ENCODE measurements around the gene GSG1L.

The GSG1L gene

DNA sequence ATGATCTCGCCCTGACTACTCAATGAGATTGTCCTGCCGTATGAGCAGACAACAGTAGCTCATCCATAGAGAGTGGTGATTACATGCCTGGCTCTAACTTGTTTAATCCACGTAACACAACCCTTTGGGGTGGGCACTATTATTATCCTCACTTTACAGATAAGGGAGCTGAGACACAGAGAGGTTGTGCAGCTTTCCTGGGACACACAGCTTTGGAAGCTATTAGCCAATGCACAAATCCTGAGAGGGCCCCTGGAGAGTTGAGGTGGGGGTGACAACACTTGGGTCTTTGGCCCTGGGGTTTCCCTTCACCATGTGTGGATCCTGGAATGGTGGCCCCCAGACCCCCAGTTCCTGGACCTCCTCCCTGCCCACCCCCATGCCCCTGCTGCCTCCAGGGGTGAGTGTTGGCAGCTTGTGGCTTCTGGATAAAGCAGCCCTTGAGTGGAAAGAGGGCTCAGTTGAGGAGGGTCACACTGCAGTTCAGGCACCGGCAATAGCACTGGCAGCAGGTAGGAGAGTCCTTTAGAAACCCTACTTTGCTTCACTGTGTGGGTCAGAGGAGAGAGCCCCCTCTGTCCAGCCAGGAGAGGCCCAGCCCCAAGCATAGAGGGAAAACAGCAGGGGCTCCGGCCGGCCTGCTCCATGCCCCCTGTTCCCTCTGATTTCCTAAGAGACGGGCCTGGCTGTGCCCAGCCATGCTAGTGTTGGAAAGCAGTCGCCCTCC, 282.9 kb downstream of the GSG1L start:
- no peak overlapping the region for H3K4me2 ChIP-seq (ENCODE audit: low read length)
- no peaks in the 10 kb centered on the region for H3K27me3 ChIP-seq (ENCODE audit: control insufficient read depth, insufficient read depth, low read length)
- H3K4me1 ChIP-seq (ENCODE audit: control insufficient read depth, insufficient read depth, low read length): no peaks in the 10 kb centered on the region
- H3K4me3 ChIP-seq (ENCODE audit: low read length): no peak overlapping the region
- H3K36me3 ChIP-seq (ENCODE audit: insufficient read depth, low read length): no peaks in the 10 kb centered on the region
- H3K9me3 ChIP-seq (replicated peaks; ENCODE audit: low read length): no peaks in the 10 kb centered on the region
- H3K9ac ChIP-seq (ENCODE audit: low read depth, low read length): no peak overlapping the region

- H3K4me1 ChIP-seq (ENCODE audit: control insufficient read depth, insufficient read depth, low read length): no peaks in the 10 kb centered on the region
- no peak overlapping the region for H3K9ac ChIP-seq (ENCODE audit: low read depth, low read length)
- no peaks in the 10 kb centered on the region for H3K27me3 ChIP-seq (ENCODE audit: control insufficient read depth, insufficient read depth, low read length)
- no peak overlapping the region for H3K4me3 ChIP-seq (ENCODE audit: low read length)
- no peaks in the 10 kb centered on the region for H3K36me3 ChIP-seq (ENCODE audit: insufficient read depth, low read length)
- H3K4me2 ChIP-seq (ENCODE audit: low read length): no peak overlapping the region
- no peaks in the 10 kb centered on the region for H3K9me3 ChIP-seq (replicated peaks; ENCODE audit: low read length)
Observed at GRCh38 chr16:27779641-27780164, 283.8 kb downstream of the GSG1L start.

GRCh38 chr16:27778926-27779570, 284.5 kb downstream of the GSG1L start:
- Histone ChIP-seq H3K4me2 (ENCODE audit: low read length) (no peak overlapping the region), H3K4me1 (ENCODE audit: control insufficient read depth, insufficient read depth, low read length) (no peaks in the 10 kb centered on the region), H3K4me3 (ENCODE audit: low read length) (no peak overlapping the region), H3K27me3 (ENCODE audit: control insufficient read depth, insufficient read depth, low read length) (no peaks in the 10 kb centered on the region), H3K9me3 (replicated peaks; ENCODE audit: low read length) (no peaks in the 10 kb centered on the region), H3K36me3 (ENCODE audit: insufficient read depth, low read length) (no peaks in the 10 kb centered on the region), H3K9ac (ENCODE audit: low read depth, low read length) (no peak overlapping the region)

GRCh38 chr16:27778171-27778925, 285.2 kb downstream of the GSG1L start:
- Histone ChIP-seq H3K4me3 (ENCODE audit: low read length) (no peak overlapping the region), H3K4me2 (ENCODE audit: low read length) (no peak overlapping the region), H3K27me3 (ENCODE audit: control insufficient read depth, insufficient read depth, low read length) (no peaks in the 10 kb centered on the region), H3K36me3 (ENCODE audit: insufficient read depth, low read length) (no peaks in the 10 kb centered on the region), H3K9ac (ENCODE audit: low read depth, low read length) (no peak overlapping the region), H3K4me1 (ENCODE audit: control insufficient read depth, insufficient read depth, low read length) (no peaks in the 10 kb centered on the region), H3K9me3 (replicated peaks; ENCODE audit: low read length) (no peaks in the 10 kb centered on the region)

DNA sequence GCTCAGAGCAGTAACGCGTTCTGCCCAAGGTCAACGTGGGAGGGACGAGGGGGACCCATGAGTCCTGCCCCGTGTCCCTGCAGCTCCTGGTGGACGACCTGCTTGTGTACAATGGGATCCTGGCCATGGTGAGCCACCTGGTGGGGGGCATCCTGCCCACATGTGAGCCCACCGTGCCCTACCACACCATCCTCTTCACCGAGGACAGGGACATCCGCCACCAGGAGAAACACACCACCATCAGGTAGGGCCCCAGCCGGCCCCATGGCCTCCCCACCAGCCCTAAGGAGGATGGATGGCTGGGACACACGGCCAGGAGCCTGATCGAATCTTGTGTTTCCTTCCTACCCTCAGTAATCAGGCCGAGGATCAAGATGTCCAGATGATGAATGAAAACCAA, 286.0 kb downstream of the GSG1L start:
- Histone ChIP-seq H3K4me2 (ENCODE audit: low read length) (no peak overlapping the region), H3K4me1 (ENCODE audit: control insufficient read depth, insufficient read depth, low read length) (no peaks in the 10 kb centered on the region), H3K4me3 (ENCODE audit: low read length) (no peak overlapping the region), H3K9me3 (replicated peaks; ENCODE audit: low read length) (no peaks in the 10 kb centered on the region), H3K36me3 (ENCODE audit: insufficient read depth, low read length) (no peaks in the 10 kb centered on the region), H3K27me3 (ENCODE audit: control insufficient read depth, insufficient read depth, low read length) (no peaks in the 10 kb centered on the region), H3K9ac (ENCODE audit: low read depth, low read length) (no peak overlapping the region)

- Histone ChIP-seq H3K36me3 (ENCODE audit: insufficient read depth, low read length) (peaks cover 5% of the 10 kb centered on the region), H3K4me3 (ENCODE audit: low read length) (no peak overlapping the region), H3K4me2 (ENCODE audit: low read length) (no peak overlapping the region), H3K9ac (ENCODE audit: low read depth, low read length) (no peak overlapping the region), H3K9me3 (replicated peaks; ENCODE audit: low read length) (no peaks in the 10 kb centered on the region), H3K4me1 (ENCODE audit: control insufficient read depth, insufficient read depth, low read length) (no peaks in the 10 kb centered on the region), H3K27me3 (ENCODE audit: control insufficient read depth, insufficient read depth, low read length) (no peaks in the 10 kb centered on the region)
Observed at GRCh38 chr16:27776556-27777225, 286.8 kb downstream of the GSG1L start.

GRCh38 chr16:27775254-27775653, 288.3 kb downstream of the GSG1L start:
- Histone ChIP-seq H3K36me3 (ENCODE audit: insufficient read depth, low read length) (peaks cover 9% of the 10 kb centered on the region), H3K4me2 (ENCODE audit: low read length) (no peak overlapping the region), H3K4me1 (ENCODE audit: control insufficient read depth, insufficient read depth, low read length) (peaks cover under 1% of the 10 kb centered on the region), H3K4me3 (ENCODE audit: low read length) (no peak overlapping the region), H3K9ac (ENCODE audit: low read depth, low read length) (no peak overlapping the region), H3K9me3 (replicated peaks; ENCODE audit: low read length) (no peaks in the 10 kb centered on the region), H3K27me3 (ENCODE audit: control insufficient read depth, insufficient read depth, low read length) (no peaks in the 10 kb centered on the region)

- no peaks in the 10 kb centered on the region for H3K9me3 ChIP-seq (replicated peaks; ENCODE audit: low read length)
Observed at GRCh38 chr16:27774779-27775178, 288.7 kb downstream of the GSG1L start.

GRCh38 chr16:27773344-27773743, 290.2 kb downstream of the GSG1L start:
- H3K9me3 ChIP-seq (replicated peaks; ENCODE audit: low read length): no peaks in the 10 kb centered on the region
- H3K36me3 ChIP-seq (ENCODE audit: insufficient read depth, low read length): peaks cover 15% of the 10 kb centered on the region
- no peaks in the 10 kb centered on the region for H3K27me3 ChIP-seq (ENCODE audit: control insufficient read depth, insufficient read depth, low read length)
- H3K4me2 ChIP-seq (ENCODE audit: low read length): no peak overlapping the region
- H3K9ac ChIP-seq (ENCODE audit: low read depth, low read length): no peak overlapping the region
- H3K4me3 ChIP-seq (ENCODE audit: low read length): no peak overlapping the region
- peaks cover 9% of the 10 kb centered on the region for H3K4me1 ChIP-seq (ENCODE audit: control insufficient read depth, insufficient read depth, low read length)

More at GRCh38 chr16:27774779-27775178, 288.7 kb downstream of the GSG1L start:
- H3K27me3 ChIP-seq (ENCODE audit: control insufficient read depth, insufficient read depth, low read length): no peaks in the 10 kb centered on the region
- no peak overlapping the region for H3K4me3 ChIP-seq (ENCODE audit: low read length)
- H3K4me2 ChIP-seq (ENCODE audit: low read length): no peak overlapping the region
- H3K4me1 ChIP-seq (ENCODE audit: control insufficient read depth, insufficient read depth, low read length): peaks cover 5% of the 10 kb centered on the region
- H3K36me3 ChIP-seq (ENCODE audit: insufficient read depth, low read length): peaks cover 9% of the 10 kb centered on the region
- H3K9ac ChIP-seq (ENCODE audit: low read depth, low read length): no peak overlapping the region

GRCh38 chr16:27772093-27772825, 291.3 kb downstream of the GSG1L start:
- H3K9me3 ChIP-seq (replicated peaks; ENCODE audit: low read length): no peaks in the 10 kb centered on the region
- H3K4me3 ChIP-seq (ENCODE audit: low read length): no peak overlapping the region
- H3K27me3 ChIP-seq (ENCODE audit: control insufficient read depth, insufficient read depth, low read length): no peaks in the 10 kb centered on the region
- H3K4me1 ChIP-seq (ENCODE audit: control insufficient read depth, insufficient read depth, low read length): peaks cover 9% of the 10 kb centered on the region
- H3K36me3 ChIP-seq (ENCODE audit: insufficient read depth, low read length): peaks cover 15% of the 10 kb centered on the region
- no peak overlapping the region for H3K9ac ChIP-seq (ENCODE audit: low read depth, low read length)
- H3K4me2 ChIP-seq (ENCODE audit: low read length): no peak overlapping the region
